Endothelial cell of umbilical vein (primary cell): ENCODE measurements around the gene PI4KB. TPM values are rescaled to one million over a fixed set of nuclear protein-coding genes. Genes with fewer than 3 reads are reported as not detected.

ENCODE experiments used
- BruUV-seq: library from RNA; stranded (reverse); fragments of 400-500 nt; replicated peaks from 2 replicates; lab custom pipeline; 2021; lab: Mats Ljungman, UMichigan
- CTCF ChIA-PET: fragments of 300-600, 350-600 bp; sonication (Branson Sonifier 250); formaldehyde crosslinking; loops from one replicate; lab custom pipeline; 2021; ENCODE audit warnings: antibody characterized with exemption, inconsistent platforms; lab: Charles Lee
- POLR2A ChIA-PET: fragments of 300-600, 350-600 bp; sonication (Branson Sonifier 250); formaldehyde crosslinking; loops from one replicate; lab custom pipeline; 2021; ENCODE audit warnings: antibody characterized with exemption, inconsistent platforms; lab: Charles Lee
- DNase-seq: peaks from one replicate; pipeline ENCODE4 v3.0.0-alpha.2; 2011; ENCODE audit warnings: low read depth, low spot score
- FAIRE-seq: peaks from 2 replicates; lab custom pipeline; 2011; peaks lifted over from hg19 to GRCh38; lab: Jason Lieb, UNC
- H2AFZ ChIP-seq: 2 replicates; pipeline ENCODE4 v1.6.0; 2012; ENCODE audit warnings: low read depth, low read length, control low read depth, inconsistent platforms
- H3K27ac ChIP-seq: 2 replicates; pipeline ENCODE4 v1.5.1; 2011; ENCODE audit warnings: low read depth, mild to moderate bottlenecking, control low read depth, low read length, moderate library complexity; ENCODE audit not compliant: insufficient read depth
- H3K27me3 ChIP-seq, 2 experiments: 2 replicates each; pipeline versions ENCODE4 v1.6.0 to v1.6.1; 2011; ENCODE audit warnings: low read length in 2 of 2, mixed read lengths in 1 of 2; ENCODE audit not compliant: control insufficient read depth in 2 of 2, insufficient read depth in 2 of 2
- H3K36me3 ChIP-seq, 2 experiments: 2 replicates in 1 of 2; 3 replicates in 1 of 2; pipeline ENCODE4 v1.5.1; 2011; ENCODE audit warnings: low read length in 2 of 2, mild to moderate bottlenecking in 1 of 2, moderate library complexity in 1 of 2; ENCODE audit not compliant: control insufficient read depth in 2 of 2, insufficient read depth in 2 of 2; ENCODE audit errors: extremely low read depth in 1 of 2
- H3K4me1 ChIP-seq: 3 replicates; pipeline ENCODE4 v1.5.1; 2011; ENCODE audit warnings: mild to moderate bottlenecking, low read length; ENCODE audit not compliant: control insufficient read depth, insufficient read depth; ENCODE audit errors: extremely low read depth
- H3K4me2 ChIP-seq: 2 replicates; pipeline ENCODE4 v1.6.1; 2011; ENCODE audit warnings: low read length, control low read depth, mixed read lengths; ENCODE audit not compliant: insufficient read depth
- H3K4me3 ChIP-seq, 3 experiments: fragments of 200-600 bp in 1 of 3; sonication (generic), shearing (Covaris generic) in 1 of 3; replicated peaks in 1 of 3; 2 replicates each; pipeline ENCODE4 v1.5.1; 2011 to 2016; ENCODE audit warnings: control low read depth in 3 of 3, low read length in 3 of 3, mild to moderate bottlenecking in 2 of 3, inconsistent platforms in 1 of 3, low read depth in 1 of 3, moderate library complexity in 1 of 3; ENCODE audit not compliant: insufficient read depth in 1 of 3
- H3K79me2 ChIP-seq: 2 replicates; pipeline ENCODE4 v1.6.0; 2012; ENCODE audit warnings: low read length, inconsistent platforms; ENCODE audit not compliant: control insufficient read depth, insufficient read depth
- H3K9ac ChIP-seq: replicated peaks from 2 replicates; pipeline ENCODE3; 2011; ENCODE audit warnings: low read length, control low read depth; ENCODE audit not compliant: insufficient read depth; ENCODE audit errors: extremely low read depth
- H3K9me1 ChIP-seq: replicated peaks from 3 replicates; pipeline ENCODE4 v1.6.0; 2011; ENCODE audit warnings: mild to moderate bottlenecking, low read length; ENCODE audit not compliant: control insufficient read depth, insufficient read depth; ENCODE audit errors: extremely low read depth
- H3K9me3 ChIP-seq: replicated peaks from 2 replicates; pipeline ENCODE4 v1.5.1; 2012; ENCODE audit warnings: low read length, inconsistent platforms; ENCODE audit not compliant: control insufficient read depth, insufficient read depth
- H4K20me1 ChIP-seq: replicated peaks from 2 replicates; pipeline ENCODE3; 2011; ENCODE audit warnings: mild to moderate bottlenecking, low read length; ENCODE audit not compliant: control insufficient read depth, insufficient read depth; ENCODE audit errors: extremely low read depth
- CTCF ChIP-seq, 2 donors: IDR thresholded peaks; 1 replicate in 1 of 2; 2 replicates in 1 of 2; pipeline ENCODE4 v1.5.1; 2011; ENCODE audit warnings: low read length in 2 of 2, mild to moderate bottlenecking in 2 of 2, moderate library complexity in 2 of 2, control low read depth in 1 of 2, inconsistent platforms in 1 of 2, low read depth in 1 of 2; ENCODE audit not compliant: insufficient read depth in 1 of 2; ENCODE audit errors: extremely low read depth in 1 of 2
- POLR2A ChIP-seq: IDR thresholded peaks from 2 replicates; pipeline ENCODE4 v1.6.1; 2012; ENCODE audit warnings: low read depth, mild to moderate bottlenecking, control low read depth, low read length
- POLR2AphosphoS5 ChIP-seq: IDR thresholded peaks from 2 replicates; pipeline ENCODE4 v1.6.1; 2012; ENCODE audit warnings: low read depth, mild to moderate bottlenecking, control low read depth, low read length, moderate library complexity; ENCODE audit not compliant: insufficient read depth
- dilution Hi-C: fragments of 300-500 bp; cut with MboI; formaldehyde crosslinking; loops from one replicate; pipeline ENCODE4 v1.15.0; 2019; ENCODE audit warnings: low sequenced_read_pairs; ENCODE audit not compliant: extremely low pct_ligation_motif_present
- intact Hi-C: fragments of 100-400 bp; cut with micrococcal nuclease; formaldehyde crosslinking; loops from one replicate; pipeline ENCODE4 v1.10.0; 2022
- polyA plus RNA-seq, 4 experiments: library from polyadenylated mRNA; depleted of rRNA in 3 of 4; stranded (reverse) in 3 of 4; unstranded in 1 of 4; fragments of >200 nt; gene quantifications; 2 replicates each; pipeline versions ENCODE4 v1.2.1 to v1.2.3, GENCODE V29; 2011 to 2012; ENCODE audit warnings: missing spikeins in 1 of 4
- total RNA-seq: library from RNA; stranded (reverse); gene quantifications from 2 replicates; pipeline ENCODE4 v1.2.3, GENCODE V29; 2021

Gene PI4KB
- total and polyA plus RNA-seq, 2 donors (not counting 3 experiments of a cell fraction or from before 2014, with no cell fraction given): 60.9 to 67.8 TPM

- FAIRE-seq (no peak), DNase-seq (peak; percentile 100)
- peaks cover 9% of the 10 kb centered on the region for H3K4me1 ChIP-seq
- H3K9me3 ChIP-seq: no peaks in the 10 kb centered on the region
- ChIA-PET POLR2A (interaction anchor here (0.6 to 1.2 kb wide), 8 partner anchors 10 to 116 kb away, joined by 3 to 4 read pairs (median 3); partner anchors contain the start of gene PI4KB), CTCF (interaction anchor here (0.7 to 4.1 kb wide), 12 partner anchors 12 to 182 kb away, joined by 3 to 26 read pairs (median 4); partner anchors contain the start of genes PSMD4 and RFX5)
- intact Hi-C loops (loop anchor here (1.0 to 2.0 kb wide), 7 partner anchors 19 to 117 kb away; partner anchors contain the start of genes PI4KB, PIP5K1A, PSMB4 and PSMD4), dilution Hi-C loops (no loop called here)
- H3K27me3 ChIP-seq: peaks cover 0 to 2% of the 10 kb centered on the region in 2 experiments
- H3K27ac ChIP-seq: peak within 1 kb of the TSS; percentile 81
- no peaks in the 10 kb centered on the region for H4K20me1 ChIP-seq
- H3K9ac ChIP-seq: peak within 1 kb of the TSS; percentile 82
- peak within 1 kb of the TSS; percentile 66 to 89 (median 69) for H3K4me3 ChIP-seq
- H3K36me3 ChIP-seq: peaks cover 0 to 15% of the 10 kb centered on the region in 2 experiments
- H3K9me1 ChIP-seq: no peaks in the 10 kb centered on the region
- peak; percentile 71 for TF ChIP-seq POLR2AphosphoS5
- peak; percentile 76 for TF ChIP-seq POLR2A
- TF ChIP-seq CTCF (IDR thresholded peaks at IDR 0.05; ENCODE audit: extremely low read depth in 1 of 2, insufficient read depth in 1 of 2, low read depth in 1 of 2, low read length in 2 of 2): no peak
- H2AFZ ChIP-seq: peak within 1 kb of the TSS; percentile 63
- peak within 1 kb of the TSS; percentile 61 for H3K4me2 ChIP-seq
- peaks cover 8% of the 10 kb centered on the region for H3K79me2 ChIP-seq
- BruUV-seq: no TSS peak
Observed at GRCh38 chr1:151281969-151282882, 45.0 kb downstream of the PI4KB start, which contains the start of gene ZNF687. Gene ZNF687 (plus strand): TSS chr1:151282299. CDS start chr1:151286292, 3,993 bp downstream.
